Spleen (tissue), 7 donors: ENCODE data around the gene SLAMF1.

Experiments
- POLR2AphosphoS5 ChIP-seq, 3 donors: sonication (generic); formaldehyde crosslinking; IDR thresholded peaks; one replicate each; pipeline ENCODE4 v1.5.1; 2017; ENCODE audit warnings: antibody characterized with exemption in 3 of 3
- TF ChIP-seq, protein P1 (sequence below), 11 experiments: fragments of 200-600 bp in 7 of 11; fragments of 450-650 bp in 4 of 11; sonication (generic) in 4 of 11; IDR thresholded peaks in 8 of 11; conservative IDR thresholded peaks in 3 of 11; 1 replicate in 7 of 11; 2 replicates in 4 of 11; pipeline versions ENCODE4 v1.4.0 to v1.8.0; 2016 to 2021; ENCODE audit warnings: antibody characterized with exemption in 11 of 11, inconsistent platforms in 4 of 11, mild to moderate bottlenecking in 1 of 11
- donor health status: DM: no; HTN: no; CAD: no; lungs with moderate emphysema.
- donor health status: DM: no; HTN: no; CAD: no.
- donor health status: DM: no; HTN: no; CAD: no.

DNA sequence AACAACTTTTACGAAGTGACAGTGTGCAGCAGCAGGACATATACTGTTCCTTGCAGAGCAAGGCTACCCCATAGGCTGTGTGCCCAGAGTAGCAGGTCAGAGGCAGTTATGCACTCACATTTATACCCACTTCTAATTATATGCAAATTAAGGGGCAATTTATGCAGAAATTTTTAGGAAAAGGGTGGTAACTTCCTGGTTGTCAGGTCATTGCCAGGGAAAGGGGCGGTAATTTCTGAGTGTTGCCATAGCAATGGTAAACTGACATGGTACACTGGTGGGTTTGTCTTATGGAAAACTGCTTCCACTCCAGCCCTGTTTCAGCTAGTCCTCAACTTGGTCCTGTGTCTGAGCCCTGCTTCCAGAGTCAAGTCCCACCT, 12.0 kb upstream of the SLAMF1 start:
- TF ChIP-seq, protein P1, sequence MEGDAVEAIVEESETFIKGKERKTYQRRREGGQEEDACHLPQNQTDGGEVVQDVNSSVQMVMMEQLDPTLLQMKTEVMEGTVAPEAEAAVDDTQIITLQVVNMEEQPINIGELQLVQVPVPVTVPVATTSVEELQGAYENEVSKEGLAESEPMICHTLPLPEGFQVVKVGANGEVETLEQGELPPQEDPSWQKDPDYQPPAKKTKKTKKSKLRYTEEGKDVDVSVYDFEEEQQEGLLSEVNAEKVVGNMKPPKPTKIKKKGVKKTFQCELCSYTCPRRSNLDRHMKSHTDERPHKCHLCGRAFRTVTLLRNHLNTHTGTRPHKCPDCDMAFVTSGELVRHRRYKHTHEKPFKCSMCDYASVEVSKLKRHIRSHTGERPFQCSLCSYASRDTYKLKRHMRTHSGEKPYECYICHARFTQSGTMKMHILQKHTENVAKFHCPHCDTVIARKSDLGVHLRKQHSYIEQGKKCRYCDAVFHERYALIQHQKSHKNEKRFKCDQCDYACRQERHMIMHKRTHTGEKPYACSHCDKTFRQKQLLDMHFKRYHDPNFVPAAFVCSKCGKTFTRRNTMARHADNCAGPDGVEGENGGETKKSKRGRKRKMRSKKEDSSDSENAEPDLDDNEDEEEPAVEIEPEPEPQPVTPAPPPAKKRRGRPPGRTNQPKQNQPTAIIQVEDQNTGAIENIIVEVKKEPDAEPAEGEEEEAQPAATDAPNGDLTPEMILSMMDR (IDR thresholded peaks at IDR 0.05 in 8 of 11, conservative IDR thresholded peaks at IDR 0.05 in 3 of 11) = no peak
- no peak for TF ChIP-seq POLR2AphosphoS5 (IDR thresholded peaks at IDR 0.05)
